ENCODE data around the gene LHFPL2.
"Not testable (repeated sequence)": the region's sequence is repeated elsewhere in the genome, so short reads cannot be mapped to it uniquely, and the experiment has no call there.

The LHFPL2 gene

DNA sequence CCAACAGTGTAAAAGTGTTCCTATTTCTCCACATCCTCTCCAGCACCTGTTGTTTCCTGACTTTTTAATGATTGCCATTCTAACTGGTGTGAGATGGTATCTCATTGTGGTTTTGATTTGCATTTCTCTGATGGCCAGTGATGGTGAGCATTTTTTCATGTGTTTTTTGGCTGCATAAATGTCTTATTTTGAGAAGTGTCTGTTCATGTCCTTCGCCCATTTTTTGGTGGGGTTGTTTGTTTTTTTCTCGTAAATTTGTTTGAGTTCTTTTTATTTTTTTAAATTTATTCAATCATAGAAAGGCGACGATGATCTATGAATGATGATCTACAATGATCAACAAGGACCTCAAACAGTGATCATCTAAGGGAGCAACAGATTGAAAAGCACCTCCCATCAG lies 28.5 kb downstream of the LHFPL2 start:
- DNase-seq (ENCODE audit: low read depth in 2 of 2) = not testable (repeated sequence)

DNA sequence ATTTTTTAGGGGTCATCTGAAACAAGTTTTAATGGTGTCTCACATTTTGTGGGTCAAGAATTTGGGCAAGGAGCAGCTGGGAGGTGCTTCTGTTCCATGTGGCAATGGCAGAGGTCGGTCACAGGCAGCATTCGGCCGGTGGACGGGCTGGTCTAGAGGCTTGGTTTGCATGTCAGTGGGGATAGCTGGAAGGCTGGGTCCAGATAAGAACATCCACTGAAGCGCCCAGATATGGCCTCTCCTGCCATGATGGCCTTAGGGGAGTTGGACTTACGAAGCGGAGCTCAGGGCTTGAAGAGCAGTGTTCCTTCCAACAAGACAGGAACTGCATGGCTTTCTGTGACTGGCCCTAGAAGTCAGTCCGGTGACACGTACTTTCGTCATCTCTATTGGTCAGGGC lies 30.3 kb downstream of the LHFPL2 start:
- no peak for DNase-seq (ENCODE audit: low read depth in 2 of 2)

GRCh38 chr5:78615697-78616096 lies 32.9 kb downstream of the LHFPL2 start:
- no peak for DNase-seq (ENCODE audit: low read depth in 2 of 2)

GRCh38 chr5:78614816-78615215 lies 33.8 kb downstream of the LHFPL2 start:
- no peak for DNase-seq (ENCODE audit: low read depth in 2 of 2)

DNA sequence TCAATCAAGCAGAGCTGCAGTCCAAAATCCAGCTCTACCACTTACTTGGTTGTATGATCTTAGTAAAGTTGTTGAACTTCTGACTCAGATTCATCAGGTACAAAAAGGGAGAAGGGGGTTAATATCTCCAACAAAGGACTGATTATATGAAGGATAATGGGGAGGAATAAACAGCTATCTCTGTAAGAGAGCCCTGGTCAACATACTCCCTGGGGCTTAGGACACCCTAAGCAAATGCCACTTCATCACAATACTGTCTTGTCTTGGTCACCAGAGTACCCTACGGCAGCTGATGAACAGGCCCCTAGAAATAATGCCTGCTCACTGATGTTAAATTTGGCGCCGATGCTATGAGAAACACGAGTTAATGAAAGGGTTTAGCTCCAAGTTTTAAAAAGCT lies 34.8 kb downstream of the LHFPL2 start:
- DNase-seq (ENCODE audit: low read depth in 2 of 2) = no peak

- DNase-seq (ENCODE audit: low read depth in 2 of 2) = no peak
These were observed 35.4 kb downstream of the LHFPL2 start for GRCh38 chr5:78613151-78613533.

- DNase-seq (ENCODE audit: low read depth in 2 of 2) = no peak
These were observed 36.1 kb downstream of the LHFPL2 start for GRCh38 chr5:78612227-78613150.

GRCh38 chr5:78611126-78611605 lies 37.4 kb downstream of the LHFPL2 start:
- no peak for DNase-seq (ENCODE audit: low read depth in 2 of 2)

DNA sequence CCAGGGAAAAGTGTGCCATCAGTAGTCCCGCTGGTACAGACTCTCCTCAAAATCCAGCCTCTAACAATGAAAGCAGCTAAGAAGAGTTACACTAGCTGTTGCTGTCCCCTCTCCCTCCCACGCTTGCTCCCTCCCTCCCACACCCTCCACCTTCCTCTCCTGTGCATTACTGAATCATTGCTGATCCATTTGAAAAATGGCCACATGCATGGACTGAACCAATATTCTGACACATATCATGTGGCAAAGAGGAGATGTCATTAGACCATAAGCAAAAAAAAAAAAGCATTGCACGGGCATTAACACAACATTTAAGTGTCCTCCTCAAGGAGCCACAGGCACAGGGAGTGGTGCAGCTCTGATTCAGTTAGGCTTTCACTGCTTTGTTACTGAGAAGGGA lies 37.9 kb downstream of the LHFPL2 start:
- DNase-seq (ENCODE audit: low read depth in 2 of 2) = no peak

DNA sequence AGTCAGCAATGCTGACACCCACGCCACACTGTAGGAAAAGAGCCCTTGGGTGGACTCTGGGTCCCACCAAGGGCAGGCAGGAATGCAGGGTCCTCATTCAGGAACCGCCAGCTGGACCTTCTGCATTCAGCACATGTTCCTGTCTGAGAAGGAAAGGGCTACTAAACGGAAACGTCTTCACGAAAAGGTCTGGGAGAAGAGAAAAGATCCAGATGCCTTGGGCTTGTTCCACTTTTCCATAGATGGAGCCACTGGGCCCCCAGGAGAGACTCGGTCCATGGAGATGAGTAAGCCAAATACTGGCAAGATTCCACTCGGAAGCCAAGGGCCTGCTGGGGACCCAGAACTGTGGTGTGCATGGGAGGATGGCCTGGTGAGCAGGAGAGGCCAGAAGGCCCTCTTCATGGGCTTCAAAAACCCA lies 38.4 kb downstream of the LHFPL2 start:
- no peak for DNase-seq (ENCODE audit: low read depth in 2 of 2)

GRCh38 chr5:78607864-78608263 lies 40.7 kb downstream of the LHFPL2 start:
- DNase-seq (ENCODE audit: low read depth in 2 of 2) = no peak

DNA sequence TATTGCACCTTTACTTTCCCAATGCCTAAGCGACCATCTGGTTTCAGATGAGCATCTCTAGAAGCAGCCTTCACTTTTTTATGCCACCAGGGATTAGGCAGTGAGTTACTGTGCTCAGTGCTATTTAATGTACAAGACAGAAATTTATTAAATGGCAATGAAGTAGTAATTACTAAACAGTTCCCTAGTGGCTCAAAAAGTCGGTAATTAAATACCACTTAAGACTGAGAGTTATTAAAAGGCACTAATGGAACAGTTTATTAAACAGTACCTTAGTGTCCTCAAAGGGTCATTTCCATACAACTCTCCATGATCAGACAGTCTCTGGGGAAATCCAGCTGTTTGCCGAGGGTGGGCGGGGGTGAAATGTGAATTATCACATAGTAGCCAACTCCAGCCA lies 42.3 kb downstream of the LHFPL2 start:
- DNase-seq (ENCODE audit: low read depth in 2 of 2) = no peak

DNA sequence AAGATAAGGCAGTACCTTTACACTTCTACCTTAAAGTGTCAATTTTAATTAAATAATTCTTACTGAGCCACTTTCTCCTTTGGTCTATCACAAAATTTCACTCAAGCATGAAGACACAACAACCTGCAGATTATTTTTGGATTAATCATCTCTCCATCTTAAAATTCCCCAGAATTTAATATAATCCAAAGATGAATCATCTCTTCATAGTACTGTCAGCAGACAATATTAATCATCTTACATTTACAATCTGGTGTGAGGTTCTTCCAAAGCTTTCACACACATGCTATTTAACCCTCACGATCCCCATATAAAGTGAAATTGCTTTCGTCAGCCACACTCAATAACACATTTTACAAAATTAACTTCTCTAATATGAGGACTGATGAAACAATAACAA lies 43.0 kb downstream of the LHFPL2 start:
- DNase-seq (ENCODE audit: low read depth in 2 of 2) = no peak

GRCh38 chr5:78604689-78605285 lies 43.8 kb downstream of the LHFPL2 start:
- DNase-seq (ENCODE audit: low read depth in 2 of 2) = no peak

GRCh38 chr5:78603636-78604175 lies 44.9 kb downstream of the LHFPL2 start:
- no peak for DNase-seq (ENCODE audit: low read depth in 2 of 2)

DNA sequence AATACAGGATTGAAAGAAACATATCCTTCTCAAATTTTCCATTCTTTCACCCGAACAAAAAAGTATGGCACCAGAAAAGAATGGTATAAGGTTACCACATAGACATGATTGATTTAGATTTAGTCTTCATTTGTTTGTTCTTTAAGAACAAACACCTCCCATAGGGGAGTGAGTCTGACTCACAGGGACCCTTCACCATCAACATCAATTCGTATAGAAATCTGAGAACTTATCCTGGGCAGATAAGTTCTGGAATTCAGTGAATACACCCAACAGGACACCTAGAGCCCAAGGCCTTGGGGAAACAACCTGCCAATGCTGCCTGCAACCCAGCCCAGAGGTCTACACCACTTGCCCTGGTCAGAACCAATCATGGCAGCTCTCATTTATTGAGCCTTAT lies 46.2 kb downstream of the LHFPL2 start:
- DNase-seq (ENCODE audit: low read depth in 2 of 2) = no peak

DNA sequence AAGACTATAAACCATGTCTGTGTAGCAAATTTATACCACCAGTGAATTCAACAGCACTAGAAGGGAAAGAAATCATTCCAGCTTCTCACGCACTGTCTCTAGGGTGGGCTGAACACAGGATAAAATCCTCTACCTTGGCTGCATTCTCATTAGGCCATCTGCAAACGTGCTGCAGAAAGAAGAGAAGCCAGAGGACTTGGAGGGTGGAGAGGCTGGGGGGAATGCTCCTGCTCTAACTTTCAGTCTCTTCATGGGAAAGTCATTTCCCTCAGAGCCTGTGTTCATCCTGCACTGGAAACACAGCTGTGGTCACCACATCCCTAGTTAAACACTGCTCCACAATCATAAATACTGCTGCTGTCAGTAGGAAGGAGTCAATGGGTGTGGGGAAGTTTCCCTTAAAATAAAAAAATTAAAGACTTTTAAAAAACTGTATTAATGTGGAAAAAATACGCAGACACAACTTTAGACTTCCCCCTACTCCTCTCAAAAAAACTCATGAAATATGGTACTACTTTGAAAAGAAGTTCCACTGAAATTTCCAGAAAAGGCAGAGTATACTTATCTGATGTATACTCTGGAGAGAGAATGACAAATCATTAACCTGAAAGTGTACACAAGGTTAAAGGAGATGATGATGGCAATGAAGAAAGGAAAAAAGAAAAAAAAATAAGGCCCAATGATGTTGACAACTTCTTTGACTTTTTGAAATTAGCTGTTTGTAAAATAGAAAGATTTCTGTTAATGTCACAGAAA lies 46.8 kb downstream of the LHFPL2 start:
- no peak for DNase-seq (ENCODE audit: low read depth in 2 of 2)

- DNase-seq (ENCODE audit: low read depth in 2 of 2) = no peak
These were observed 47.7 kb downstream of the LHFPL2 start for GRCh38 chr5:78600687-78601414.

DNA sequence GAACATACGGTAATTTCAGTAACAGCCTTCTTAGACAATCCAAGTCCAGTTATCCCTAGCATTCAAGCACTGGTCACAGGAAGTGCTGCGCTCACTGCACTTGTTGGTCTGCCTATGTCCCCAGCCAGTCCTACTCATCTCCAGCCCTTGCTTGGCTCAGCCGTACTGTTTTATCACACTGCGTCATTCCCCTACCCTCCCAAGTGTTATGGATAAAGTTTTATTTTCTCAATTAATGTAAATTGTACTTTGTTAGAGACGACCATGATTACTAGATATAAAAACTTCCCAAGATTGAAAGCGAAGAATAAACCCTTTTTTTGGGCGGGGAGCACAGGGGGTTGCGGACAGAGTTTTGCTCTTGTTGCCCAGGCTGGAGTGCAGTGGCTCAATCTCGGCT lies 49.6 kb downstream of the LHFPL2 start:
- DNase-seq (ENCODE audit: low read depth in 2 of 2) = no peak

GRCh38 chr5:78597974-78598371 lies 50.6 kb downstream of the LHFPL2 start:
- no peak for DNase-seq (ENCODE audit: low read depth in 2 of 2)

Measured in stimulated activated CD4-positive, alpha-beta T cell treated with anti-CD3 and anti-CD28 coated beads, Interleukin-15, amount 100 ng/mL, for 48 hours (primary cell).